ENCODE data around the gene XRCC3.

GRCh38 chr14:103654619-103655018, 60.6 kb downstream of the XRCC3 start:
- TF ChIP-seq CTCF (IDR thresholded peaks at IDR 0.05; ENCODE audit: insufficient read depth, low read length, poor library complexity, severe bottlenecking) = no peak
- TF ChIP-seq EZH2phosphoT487 (conservative IDR thresholded peaks at IDR 0.05; ENCODE audit: low read length) = no peak

All from SU-DHL-6 (cell line).